SIG-M5 (cell line): Measurements from ENCODE around the gene FAM13C.
"Not testable (repeated sequence)": the region's sequence is repeated elsewhere in the genome, so short reads cannot be mapped to it uniquely, and the experiment has no call there.

ENCODE experiments used
- DNase-seq: peaks from one replicate; lab custom pipeline; 2025; lab: John Stamatoyannopoulos, UW

The FAM13C gene

DNA sequence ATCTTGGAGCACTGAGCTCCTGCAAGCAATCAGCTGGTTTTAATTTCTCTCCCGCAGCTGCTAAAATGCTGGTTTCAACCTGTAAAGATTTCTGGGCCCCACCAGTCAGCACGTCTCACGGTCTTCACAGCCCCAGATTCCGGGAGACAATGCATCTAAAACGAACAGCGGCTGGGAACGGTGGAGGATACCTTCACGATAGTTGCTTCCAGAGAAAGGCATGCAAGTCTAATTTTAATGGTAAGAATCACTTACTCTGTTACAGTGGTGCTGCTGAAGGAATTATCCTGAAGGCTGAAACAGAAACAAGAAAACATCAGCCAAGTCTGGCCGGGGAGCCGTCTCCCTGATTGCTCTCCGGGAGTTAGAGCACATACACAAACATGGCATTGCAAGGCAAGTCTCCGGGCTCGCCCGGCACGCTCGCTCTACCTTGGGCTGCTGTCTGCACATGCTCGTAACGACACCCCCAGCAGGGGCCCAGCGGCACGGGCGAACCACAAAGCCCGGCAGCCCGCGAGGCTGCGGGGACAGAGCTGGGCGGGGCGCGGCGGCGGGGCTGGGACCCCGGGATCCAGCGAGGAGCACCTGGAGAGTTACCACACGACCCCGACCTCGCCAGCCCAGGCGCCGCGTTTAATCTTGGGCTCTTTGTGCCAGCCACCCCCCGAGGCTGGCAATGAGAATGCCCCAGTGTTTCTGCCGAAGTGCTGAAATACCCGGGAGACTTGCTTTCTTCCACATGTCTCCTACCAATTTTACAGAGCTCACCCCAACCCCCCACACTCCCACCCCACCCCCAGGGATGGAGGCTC lies at the start of gene FAM13C:
FAM13C (minus strand) TSS at position 406 of the 815 bp plus-strand sequence; CDS start at position 317, 89 bp downstream.
- DNase-seq: no peak

DNA sequence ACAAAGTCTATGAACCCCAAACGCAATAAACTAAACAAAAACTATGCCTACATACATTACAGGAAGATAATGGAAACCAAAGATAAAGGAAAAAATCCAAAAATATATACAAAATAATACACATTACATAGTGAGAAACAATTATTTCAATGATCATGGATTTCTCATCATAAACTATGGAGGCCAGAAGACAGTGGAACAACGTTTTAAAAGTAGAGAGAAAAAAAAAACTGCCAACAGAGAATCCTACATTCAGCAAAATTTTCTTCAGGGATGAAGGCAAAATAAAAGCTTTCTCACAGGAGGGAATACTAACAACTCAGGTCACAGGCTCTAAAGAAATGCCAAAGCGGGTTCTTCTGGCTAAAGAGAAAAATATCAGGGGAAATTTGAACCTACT lies 42.9 kb upstream of the FAM13C start:
- no peak for DNase-seq

GRCh38 chr10:59400214-59400613 lies 37.9 kb upstream of the FAM13C start:
- DNase-seq: no peak

GRCh38 chr10:59399329-59399728 lies 37.0 kb upstream of the FAM13C start:
- not testable (repeated sequence) for DNase-seq

GRCh38 chr10:59397961-59398360 lies 35.6 kb upstream of the FAM13C start:
- DNase-seq: no peak

DNA sequence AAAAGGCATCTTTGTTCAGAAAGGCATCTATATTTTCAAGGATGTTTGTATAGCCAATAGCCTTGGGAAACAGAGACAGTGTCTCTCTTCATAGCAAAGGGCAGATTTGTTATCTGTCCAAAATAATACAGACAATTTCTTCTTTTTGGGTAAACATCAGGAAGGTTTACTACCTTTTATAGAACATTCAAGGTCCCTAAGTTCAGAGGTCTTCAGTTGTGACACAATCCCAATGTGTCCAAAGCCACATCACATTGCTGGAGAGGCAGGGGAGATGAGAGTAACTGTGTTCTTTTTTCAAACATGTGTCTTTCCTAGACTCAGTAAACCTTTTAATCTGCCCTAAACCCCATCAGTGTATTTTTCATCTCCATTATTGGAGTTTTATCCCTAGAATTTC lies 33.6 kb upstream of the FAM13C start:
- DNase-seq: no peak

DNA sequence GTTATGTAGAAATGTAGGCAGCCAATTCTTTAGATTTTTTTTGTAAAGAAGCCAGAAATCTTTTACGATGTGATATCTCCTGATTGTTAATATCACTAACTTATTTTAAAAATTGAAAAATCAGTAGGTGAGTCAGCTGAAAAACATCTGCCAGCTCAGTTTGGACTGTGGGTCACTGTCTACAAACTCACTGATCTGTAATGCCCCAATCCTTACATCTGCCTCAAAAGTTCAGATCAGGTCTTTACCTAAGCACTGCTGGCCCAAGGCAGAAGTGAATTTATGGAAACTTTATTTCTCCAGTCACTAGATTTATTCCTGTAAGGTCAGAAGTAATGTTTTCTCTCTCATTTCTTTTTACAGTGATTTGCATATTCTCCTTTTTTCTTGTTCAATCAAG lies 31.0 kb upstream of the FAM13C start:
- DNase-seq: no peak

- DNase-seq: no peak
Measured at GRCh38 chr10:59391060-59391459, 28.7 kb upstream of the FAM13C start.

DNA sequence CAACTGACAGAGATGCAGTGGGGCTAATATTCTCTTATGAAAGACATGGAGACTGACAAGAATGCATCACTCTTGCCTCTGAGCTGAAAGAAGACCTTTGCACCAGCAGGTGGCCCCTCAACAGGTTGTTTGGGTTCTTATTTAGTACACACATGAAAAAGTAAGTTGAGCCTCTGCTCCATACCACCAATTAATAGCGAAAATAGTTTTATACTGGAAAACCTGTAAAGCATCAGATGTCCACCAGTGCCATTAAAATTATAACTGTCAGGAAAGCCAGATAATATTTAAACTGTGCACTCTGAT lies 26.3 kb upstream of the FAM13C start:
- DNase-seq: no peak

DNA sequence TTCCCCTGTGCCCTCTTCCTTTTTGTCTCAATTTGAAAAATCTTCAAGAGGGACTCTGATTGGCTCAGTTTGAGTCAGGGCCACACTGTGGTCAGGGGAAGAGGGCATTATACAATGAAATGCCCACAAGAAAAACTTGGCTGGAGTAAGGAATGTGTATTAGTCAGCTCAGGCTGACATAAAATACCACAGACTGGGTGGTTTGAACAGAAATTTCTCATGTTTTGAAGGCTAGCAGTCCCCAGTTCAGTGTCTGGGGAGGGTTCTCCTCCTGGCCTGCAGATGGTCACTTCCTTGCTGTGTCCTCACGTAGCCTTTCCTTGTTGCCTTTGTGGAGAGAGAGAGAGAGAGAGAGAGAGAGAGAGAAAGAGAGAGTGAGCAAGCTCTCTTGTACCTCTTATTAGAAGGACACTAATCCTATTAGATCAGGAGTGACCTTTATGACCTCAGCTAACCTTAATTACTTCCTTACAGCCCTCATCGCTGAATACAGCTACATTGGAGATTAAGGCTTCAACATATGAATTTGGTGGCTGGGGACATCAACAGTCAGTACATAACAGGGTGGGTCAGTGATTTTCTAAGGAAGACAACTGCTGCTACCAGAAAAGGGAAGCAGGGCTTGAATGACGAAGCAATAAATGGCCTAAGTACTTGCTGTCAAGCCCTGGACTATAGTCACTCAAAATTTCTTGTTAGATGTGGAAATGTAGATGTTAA lies 25.8 kb upstream of the FAM13C start:
- DNase-seq: no peak

GRCh38 chr10:59384761-59385160 lies 22.4 kb upstream of the FAM13C start:
- no peak for DNase-seq

GRCh38 chr10:59383908-59384307 lies 21.6 kb upstream of the FAM13C start:
- no peak for DNase-seq

GRCh38 chr10:59383436-59383835 lies 21.1 kb upstream of the FAM13C start:
- no peak for DNase-seq

- no peak for DNase-seq
Measured at GRCh38 chr10:59382831-59383295, 20.5 kb upstream of the FAM13C start.

DNA sequence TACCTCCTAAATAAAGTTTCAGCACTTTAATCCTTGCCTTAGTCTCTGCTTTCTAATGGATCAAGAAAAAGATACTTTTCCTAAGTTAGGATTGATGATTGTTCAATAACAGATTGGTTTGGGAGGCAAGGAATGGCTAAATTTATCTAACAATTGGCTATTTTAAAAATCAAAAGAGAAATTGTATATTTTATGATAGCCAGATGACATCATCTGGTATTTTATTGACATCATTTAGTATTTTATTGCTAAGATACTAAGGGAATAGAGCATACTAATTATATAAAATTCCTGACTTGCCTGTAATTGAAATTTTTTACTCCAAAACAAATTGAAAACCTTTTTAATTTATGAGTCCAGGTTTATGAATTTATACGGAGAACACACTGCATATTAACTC lies 19.3 kb upstream of the FAM13C start:
- no peak for DNase-seq

DNA sequence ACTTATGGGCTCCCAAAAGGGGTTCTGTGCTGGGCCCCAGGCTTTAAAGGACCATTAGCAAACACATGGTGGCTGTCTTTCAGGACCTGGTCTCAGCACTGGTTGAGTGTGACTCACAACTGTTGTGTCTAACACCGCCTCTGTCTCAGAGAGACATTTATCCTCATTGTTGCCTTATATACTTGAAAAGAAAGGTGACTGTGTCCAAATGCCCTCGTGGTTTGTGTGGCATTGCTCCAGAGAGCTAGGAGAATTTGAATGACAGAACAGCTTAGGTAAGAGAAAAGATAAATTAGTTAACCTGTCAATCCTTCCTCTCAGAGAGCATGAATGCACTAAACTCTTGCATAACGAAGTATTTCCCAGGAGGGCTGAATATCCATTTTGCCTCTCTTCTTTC lies 14.5 kb upstream of the FAM13C start:
- DNase-seq: no peak

DNA sequence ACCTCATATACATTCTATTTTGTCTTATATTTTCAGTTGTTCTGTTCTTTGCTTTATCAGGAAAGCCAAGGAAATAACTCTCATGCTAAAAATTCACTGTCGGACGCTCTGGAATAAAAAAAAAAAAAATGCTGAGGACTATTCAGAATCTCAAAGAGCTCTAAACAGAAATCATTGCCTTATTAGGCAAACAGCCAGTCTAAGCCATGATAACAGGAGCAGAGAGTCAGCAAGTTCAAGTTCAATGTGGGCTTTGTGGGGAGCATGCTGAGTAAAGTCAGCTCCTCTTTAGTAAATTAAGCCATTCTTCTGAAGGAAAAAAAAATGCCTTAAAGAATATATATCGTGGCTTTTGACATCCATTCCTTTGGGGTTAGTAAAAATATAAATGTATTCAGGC lies 13.6 kb upstream of the FAM13C start:
- DNase-seq: no peak

- DNase-seq: no peak
Measured at GRCh38 chr10:59374916-59375315, 12.6 kb upstream of the FAM13C start.

GRCh38 chr10:59373071-59373470 lies 10.7 kb upstream of the FAM13C start:
- DNase-seq: no peak

DNA sequence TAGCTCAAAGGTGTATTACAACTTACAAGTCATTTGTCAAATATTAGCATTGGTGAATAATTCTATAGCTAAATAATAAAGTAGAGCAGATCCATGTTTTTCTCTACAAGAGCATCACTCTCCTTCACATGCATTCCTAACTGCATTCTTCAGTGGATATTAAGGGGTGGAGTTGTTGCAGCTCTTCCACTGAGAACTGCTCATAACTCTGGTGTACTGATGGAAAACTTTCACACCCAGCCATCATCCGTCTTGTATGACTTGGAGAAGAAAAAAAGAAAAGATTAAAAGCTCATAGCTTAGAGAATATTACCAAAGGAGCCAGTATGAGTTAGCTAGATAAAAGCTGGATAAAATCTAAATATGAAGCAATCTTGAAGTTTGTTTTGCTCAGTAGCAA lies 10.2 kb upstream of the FAM13C start:
- DNase-seq: no peak

DNA sequence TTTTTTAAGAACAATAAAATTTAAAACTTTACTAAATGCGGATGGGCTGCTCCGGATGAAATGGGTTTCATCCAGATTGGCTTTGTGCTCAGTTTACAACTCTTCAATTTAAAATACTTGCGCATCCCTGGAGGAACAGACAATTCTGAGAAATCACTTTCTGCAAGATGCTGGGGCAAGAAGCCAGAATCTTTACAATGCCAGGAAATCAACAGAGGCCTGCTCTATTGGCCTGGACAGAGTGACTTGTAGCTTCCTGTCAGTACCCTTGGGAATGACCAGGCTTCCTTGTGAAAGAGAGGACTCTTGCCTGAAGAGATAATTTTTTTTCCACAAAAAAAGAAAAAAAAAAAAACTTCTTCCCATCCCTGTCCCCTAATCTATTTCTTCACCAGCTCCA lies 3.9 kb upstream of the FAM13C start:
- DNase-seq: no peak

DNA sequence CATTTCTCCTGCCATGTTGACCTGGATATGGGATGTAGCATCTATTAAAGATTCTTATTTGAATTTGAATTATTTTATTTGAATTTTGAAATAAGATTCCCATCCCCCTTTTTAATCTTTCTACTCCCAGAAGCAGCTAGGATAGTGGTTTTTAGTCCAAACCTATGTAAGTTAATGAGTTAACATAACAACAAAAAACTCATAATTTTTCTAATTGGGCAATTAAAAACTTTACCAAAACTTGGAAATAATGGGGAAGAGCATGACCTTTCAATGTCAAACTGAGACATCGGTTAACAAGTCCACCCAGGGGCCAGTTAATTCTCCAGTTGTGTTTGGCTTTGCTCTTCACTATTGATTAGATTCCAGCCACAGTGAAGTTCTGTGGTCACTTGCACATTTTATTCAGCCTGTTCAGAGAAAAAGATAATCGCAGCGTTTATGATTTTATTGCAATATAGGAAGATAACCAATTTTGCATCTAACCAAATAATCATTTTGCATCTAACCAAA lies 1.2 kb upstream of the FAM13C start:
- DNase-seq: no peak

- DNase-seq: no peak
Measured at GRCh38 chr10:59362959-59363381, 621 bp upstream of the FAM13C start.
